ENCODE data around the gene ALG14.
"Not testable (repeated sequence)": the region's sequence is repeated elsewhere in the genome, so short reads cannot be mapped to it uniquely, and the experiment has no call there.

The ALG14 gene

DNA sequence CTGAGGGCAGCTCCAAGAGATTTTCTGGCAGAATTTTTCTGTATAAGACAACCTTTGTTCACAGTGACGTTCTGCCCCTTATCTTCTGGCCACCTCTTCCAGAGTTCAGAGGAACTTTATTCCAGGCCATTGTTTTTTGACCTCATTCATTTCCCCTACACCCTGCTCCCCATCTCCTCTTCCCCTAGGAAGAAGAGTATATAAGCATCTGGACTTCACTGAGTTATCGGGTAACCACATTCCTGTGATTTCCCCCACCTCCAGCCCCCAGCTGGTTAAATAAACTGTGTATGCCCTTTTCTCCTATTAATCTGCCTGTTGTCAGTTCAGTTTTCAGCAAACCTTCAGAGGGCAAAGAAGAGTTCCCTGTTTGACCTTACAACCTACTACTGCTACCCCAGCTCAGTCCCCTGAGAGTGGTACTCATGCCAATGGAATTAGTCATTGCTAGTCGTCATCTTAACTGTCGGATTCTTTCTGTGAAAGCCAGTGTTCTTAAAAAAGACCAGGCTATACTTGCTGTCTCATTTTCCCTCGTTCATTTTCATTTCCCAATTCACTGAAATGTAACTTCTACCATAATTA lies 14.3 kb upstream of the ALG14 start:
- DNase-seq, result no peak

DNA sequence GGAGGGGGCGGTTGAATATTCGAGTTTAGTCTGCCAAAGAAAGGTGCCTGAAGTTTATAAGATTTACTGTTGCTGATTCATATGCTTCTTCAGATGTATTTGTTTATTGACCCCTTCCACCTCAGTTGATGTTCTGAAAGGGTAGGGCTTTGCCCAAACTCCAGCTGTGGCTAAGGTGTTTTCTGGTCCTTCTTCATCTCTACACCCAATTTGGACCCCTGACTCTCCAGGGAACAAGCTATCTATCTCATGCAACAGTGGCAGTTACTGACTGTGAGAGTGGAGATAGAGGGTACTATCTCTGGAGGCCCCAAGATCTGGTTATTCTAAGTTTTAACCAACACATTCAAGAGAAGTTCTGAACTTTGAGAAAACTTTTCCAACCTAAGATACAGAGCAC lies 12.6 kb upstream of the ALG14 start:
- no peak for DNase-seq

DNA sequence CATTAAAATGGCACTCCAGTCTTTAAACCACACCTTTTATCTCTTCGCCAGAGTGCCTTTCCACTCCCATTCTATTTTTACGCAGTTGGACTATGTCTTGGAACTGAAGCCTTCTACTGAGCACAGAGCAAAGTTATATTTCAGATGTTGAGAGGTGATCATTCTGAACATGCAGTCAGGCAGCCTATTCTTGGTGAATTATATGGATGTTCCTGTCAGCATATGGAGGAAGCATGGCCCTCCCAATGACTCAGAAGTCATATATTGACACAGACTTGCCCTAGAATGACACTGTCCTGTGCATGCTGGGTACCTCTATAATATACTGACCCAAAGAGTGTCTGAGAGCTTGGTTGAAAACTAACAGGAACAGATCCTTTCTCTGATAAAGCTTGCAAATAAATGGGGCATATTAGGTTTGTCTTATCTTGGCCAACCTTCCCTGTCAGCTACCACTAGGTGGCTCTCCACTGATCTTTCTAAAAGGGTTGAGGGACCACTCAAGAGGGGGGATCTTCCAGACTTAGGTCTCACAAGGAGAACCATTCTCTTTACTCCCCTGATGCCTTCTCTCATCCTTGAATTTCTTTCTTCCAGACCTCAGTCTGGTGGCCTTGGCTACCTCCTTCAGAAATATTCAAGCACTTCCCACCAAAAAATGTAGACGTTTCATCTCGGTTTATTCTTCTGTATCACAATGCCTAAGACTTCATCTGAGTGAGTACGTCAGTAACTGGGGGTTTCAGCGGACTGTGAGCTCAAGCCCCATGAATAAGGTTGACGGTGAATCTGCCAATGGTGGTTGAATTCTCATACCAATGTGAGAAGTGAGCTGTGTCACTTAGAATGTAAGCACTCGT lies 11.8 kb upstream of the ALG14 start:
- DNase-seq, result peak; percentile 39

DNA sequence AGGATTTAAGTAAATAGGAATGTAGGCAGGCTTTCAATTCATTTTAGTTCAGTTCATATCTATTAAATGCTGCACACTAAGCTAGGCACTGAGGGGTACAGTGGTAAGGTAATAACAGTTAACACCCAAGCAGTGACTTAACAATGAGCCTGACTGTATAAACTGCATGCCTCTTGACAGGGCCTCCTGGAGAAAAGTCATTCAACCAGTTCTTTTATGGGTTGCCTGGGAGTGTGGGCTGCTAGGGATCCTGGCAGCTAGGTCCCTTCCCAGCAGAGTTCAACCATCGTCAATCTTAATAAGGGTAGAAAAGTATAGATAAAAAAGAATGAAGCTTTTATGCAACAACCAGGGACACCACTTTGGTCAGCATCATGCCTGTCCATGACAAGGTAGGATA lies 8.1 kb upstream of the ALG14 start:
- DNase-seq, result no peak

DNA sequence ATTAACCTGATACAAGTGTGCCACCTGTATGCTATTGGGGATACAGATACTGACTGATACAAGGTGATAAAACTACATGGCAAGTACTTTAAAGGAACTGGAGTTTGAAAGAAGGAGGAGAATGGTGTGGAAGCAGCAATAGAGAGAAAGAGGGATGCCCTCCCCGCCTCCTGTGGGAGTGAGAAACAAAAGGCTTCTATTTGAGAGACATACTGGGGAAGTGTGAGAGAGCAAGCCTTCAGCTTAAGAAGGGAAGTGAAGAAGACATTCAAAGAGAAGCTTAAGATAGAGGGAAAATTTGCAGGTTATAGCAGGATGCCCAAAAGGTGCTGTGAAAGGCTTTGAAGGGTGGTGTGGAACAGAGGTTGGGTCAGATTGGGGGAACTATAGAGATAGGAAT lies 7.7 kb upstream of the ALG14 start:
- DNase-seq, result no peak

DNA sequence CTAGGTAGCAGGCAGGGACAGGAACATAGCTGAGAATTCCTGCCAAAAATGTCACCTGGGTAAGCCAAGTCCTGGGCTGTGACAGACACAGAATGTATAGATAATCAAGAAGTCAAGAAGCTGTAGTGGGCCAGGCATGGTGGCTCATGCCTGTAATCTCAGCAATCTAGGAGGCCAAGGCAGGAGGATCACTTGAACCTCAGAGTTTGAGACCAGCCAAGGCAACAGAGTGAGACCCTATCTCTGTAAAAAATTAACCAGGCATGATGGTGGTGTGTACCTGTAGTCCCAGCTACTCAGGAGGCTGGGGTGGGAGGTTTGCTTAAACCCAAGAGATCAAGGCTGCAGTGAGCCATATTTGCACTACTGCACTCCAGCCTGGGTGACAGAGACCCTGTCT lies 3.3 kb upstream of the ALG14 start:
- no peak for DNase-seq

DNA sequence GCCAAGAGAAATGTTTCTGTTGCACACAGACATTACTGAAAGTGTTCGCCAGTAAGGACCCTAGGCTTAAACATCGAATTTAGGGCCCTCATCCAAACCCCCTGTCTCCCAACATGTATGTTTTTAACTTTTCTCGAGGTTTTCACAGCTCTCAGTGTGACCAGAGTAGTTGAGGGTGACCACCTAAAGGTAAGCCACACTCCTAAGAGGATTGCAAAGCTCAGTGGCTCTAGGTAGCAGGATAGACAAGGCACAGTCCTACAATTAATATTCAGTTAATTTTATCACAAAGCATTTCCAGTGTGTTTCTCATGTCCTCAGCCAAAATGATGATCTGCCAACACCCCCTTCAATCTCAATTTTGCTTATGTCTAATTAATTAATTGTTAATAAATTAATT lies 695 bp upstream of the ALG14 start:
- DNase-seq, result no peak

DNA sequence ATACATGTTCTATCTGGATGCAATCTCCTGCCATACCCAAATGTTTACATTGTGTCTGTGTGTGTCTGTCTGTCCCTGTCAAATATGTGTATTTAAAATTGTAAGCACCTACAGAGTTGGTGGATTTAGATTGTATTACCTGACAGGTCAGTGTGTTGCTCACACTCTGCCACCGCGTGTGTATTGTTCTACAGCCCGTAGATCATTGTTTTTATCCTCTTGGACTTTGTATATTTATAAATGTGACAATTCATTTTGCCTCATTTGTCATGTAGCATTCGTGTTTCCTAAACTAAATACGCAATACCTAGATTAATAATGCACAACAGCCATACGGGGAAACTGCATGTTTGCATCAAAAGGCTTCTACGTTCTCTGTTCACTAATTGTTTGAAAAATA lies 634 bp downstream of the ALG14 start:
- no peak for DNase-seq

DNA sequence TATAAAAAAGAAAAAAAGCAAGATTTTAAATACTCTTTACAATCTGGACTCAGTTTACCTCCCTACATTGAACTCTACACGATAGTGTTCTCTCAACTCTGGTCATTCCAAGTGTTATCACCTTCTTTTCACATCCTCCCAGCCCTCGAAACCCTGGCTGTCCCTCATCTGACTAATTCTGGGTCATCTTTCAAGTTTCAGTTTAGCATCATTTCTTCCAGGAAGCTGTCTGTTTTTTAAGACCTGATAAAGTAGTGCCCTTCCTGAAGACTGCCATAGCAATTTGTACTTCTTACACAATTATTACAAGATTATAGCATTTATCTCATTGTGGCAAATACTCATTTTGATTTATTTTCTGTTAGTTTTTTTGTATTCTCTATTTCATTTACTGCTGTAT lies 1.2 kb downstream of the ALG14 start:
- peak; percentile 45 for DNase-seq

DNA sequence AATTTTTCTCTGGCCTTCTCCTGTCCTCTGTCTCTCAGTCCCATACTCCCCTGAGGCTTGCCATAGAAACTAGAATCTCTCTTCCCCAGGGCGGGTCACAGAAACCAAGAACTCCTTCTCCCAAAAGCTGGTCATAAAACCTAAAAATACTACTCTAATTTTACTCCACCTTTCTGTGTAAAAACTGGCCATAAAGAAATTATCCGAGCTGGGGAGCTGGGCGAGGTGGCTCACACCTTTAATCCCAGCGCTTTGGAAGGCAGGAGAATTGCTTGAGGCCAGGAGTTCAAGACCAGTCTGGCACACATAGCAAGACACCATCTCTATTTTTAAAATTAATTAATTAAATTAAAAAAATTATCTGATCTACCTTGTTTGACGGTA lies 3.0 kb downstream of the ALG14 start:
- no peak for DNase-seq

DNA sequence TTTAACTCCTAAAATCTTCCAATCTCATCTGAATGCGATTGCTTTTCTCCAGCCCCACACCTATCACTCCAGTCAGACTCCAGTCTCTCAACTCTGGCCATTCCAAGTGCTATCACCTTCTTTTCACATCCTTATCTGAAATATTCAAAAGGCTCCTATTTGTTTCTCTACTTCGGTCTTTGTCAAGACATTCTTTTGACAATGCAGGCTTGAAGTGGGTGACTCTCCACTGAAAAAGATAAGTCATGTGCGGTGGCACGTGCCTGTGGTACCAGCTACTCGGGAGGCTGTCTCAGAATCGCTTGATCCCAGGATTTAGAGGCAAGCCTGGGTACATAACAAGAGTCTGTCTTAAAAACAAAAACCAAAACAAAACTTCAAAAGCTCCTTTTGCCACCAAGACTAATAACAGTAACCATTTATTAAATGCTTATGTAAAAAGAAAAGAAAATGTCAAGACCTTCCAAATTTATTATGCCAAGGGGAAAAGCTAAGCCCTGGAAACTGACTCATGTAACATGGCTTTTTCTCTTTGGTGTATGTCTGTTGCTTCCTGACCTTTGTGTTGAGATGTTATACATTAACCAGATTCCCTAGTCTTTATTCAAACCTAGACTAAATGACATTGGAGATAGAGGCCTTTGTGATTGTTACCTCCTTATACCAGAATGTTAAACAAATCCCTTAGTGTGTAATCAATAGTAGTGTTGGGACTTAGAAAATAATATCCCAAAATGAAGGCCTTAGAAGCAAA lies 3.6 kb downstream of the ALG14 start:
- DNase-seq, result no peak

DNA sequence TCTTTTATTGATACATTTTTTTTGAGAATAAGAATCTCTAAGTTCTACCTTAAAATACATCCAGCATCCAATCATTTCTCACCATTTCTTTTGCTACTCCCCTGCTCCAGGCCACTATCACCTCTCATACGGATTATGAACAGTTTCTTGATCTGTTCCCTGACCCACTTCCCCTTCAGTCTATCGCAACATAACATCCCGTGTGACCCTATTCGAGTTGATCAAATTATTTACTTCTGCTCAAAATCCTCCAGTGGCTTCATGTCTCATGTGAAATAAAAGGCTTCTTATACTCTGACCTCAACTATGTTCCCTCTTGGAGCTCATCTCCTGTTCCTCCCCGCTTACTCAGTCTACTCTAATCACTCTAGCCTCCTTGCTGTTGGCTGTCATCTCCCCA lies 5.2 kb downstream of the ALG14 start:
- no peak for DNase-seq

DNA sequence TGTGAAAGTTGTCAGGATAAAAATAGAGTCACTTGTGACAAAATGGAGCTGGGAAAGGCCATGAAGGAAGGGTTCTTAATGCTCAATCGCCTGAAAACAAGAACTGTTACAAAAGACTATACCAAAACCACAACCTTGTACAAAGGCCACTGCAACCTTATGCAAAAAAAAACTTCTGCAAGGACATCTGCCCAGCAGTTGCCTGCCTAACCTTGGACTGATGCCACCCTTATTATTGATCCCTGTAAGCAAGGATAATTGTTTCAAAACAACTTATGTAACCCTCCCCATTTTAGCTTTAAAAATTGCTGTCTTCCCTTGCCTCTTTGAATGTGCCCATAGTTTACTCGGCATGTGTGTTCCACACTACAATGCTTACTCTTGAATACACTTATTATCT lies 5.7 kb downstream of the ALG14 start:
- no peak for DNase-seq

DNA sequence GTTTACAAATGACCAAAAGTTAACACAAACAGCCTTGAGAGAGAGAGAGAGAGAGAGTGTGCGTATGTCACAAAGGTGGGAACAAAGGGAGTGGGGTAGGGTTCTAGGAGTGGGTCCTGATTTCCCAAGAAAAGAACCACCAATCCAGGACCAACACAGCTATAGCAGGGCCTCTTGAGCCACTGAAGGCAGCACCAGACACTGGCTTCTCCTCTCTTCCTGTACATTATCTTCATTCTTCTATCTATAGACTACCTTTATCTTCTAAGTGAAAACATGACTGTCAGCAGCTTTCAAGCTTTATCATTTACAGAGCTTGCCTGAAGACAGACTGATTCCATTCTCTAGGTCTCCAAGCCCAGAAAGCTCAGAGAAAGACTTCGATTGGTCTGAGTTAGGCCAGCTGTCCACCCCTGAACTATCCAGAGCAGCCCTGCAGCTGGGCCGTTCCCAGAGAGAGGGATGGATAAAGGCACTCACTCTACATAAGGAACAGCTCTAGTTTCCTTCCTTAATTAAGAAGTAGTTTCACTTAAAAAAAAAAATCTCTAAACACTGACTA lies 11.2 kb downstream of the ALG14 start:
- no peak for DNase-seq

DNA sequence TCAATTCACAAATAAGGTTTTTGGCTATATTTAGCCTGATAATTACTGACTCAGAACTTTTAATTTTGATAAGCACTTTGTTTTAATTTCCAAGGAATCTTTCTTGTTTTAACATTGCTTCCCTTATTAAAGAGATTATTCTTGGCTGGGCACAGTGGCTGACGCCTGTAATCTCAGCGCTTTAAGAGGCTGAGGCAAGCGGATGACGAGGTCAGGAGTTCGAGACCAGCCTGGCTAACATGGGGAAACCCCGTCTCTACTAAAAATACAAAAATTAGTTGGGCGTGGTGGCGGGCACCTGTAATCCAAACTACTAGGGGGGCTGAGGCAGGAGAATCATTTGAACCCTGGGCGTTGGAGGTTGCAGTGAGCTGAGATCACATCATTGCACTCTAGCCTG lies 13.8 kb downstream of the ALG14 start:
- DNase-seq, result no peak

DNA sequence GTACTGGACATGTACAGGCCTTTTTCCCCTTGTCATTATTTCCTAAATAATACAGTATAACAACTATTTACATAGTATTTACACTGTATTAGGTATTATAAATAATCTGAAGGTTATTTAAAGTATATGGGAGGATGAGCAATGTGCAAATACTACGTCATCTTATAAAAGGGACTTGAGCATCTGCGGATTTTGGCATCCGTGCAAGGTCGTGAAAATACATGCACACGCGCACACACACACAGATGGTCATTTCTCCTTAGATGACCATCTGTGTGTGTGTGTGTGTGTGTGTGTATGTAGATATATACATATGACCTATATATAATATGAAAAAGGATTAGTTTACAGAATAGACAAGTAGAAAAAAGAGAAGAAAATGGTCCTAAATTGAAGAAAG lies 15.4 kb downstream of the ALG14 start:
- DNase-seq, result no peak

DNA sequence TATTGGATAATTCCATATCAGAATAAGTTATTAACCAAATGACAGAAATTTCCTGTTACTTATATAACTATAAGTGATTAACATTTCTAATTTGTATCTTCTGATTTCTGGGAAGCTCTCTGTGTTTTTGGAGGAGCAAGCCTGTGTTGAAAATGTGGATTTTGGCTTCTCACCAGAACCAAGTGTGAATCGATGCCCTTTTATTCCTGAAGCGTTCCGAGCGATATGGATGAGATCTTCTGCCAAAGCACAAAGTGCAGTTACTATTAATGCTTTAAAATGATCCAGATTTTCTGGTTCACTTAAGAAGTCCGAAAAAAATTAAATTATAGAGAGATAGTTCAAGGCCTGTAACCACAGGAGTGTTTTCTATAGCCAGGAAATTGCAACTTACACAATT lies 22.8 kb downstream of the ALG14 start:
- DNase-seq, result no peak

DNA sequence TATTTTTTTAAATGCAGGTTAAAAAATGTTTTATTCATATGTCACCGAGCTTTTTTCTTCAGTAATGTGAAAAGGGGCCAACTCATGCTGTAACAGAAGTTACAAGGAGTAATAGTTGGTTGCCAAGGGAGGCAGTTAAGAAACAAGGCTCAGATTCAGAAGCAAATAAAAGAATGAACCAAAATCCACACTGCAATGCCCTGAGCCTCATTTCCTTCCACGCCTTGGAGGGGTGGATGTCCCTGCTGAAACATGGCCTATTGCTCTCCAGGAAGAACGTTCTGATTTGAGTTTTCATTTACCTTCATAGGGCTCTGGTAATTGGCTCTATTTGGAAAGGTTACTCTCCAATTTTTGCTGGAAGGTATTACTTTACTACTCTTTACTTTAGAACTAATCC lies 24.4 kb downstream of the ALG14 start:
- no peak for DNase-seq

DNA sequence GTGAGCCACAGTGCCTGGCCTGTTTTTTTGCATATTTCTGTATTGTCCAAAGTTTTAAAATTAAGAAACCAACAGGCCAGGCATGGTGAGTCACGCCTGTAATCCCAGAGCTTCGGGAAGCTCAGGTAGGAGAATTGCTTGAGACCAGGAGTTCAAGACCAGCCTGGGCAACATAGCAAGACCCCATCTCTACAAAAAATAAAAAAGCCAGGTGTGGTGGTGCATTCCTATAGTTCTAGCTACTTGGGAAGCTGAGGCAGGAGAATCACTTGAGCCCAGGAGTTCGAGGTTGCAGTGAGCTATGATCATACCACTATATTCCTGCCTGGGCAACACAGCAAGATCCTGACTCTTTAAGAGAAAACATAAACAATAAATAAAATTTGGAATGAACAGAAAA lies 25.1 kb downstream of the ALG14 start:
- not testable (repeated sequence) for DNase-seq

DNA sequence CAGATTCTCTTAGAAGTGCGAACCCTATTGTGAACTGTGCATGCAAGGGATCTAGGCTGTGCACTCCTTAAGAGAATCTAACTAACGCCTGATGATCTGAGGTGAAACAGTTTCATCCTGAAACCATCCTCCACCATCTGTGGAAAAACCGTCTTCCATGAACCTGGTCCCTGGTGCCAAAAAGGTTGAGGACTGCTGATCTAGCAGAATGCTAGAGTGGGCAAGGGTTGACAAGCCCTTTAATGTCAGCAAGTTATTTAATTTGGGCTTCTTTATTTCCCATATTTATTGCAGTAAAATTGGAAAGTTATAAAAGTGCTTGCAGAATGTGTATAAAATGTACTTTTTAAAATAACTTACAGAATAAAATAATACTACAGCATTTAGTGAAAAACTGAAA lies 26.4 kb downstream of the ALG14 start:
- no peak for DNase-seq

DNA sequence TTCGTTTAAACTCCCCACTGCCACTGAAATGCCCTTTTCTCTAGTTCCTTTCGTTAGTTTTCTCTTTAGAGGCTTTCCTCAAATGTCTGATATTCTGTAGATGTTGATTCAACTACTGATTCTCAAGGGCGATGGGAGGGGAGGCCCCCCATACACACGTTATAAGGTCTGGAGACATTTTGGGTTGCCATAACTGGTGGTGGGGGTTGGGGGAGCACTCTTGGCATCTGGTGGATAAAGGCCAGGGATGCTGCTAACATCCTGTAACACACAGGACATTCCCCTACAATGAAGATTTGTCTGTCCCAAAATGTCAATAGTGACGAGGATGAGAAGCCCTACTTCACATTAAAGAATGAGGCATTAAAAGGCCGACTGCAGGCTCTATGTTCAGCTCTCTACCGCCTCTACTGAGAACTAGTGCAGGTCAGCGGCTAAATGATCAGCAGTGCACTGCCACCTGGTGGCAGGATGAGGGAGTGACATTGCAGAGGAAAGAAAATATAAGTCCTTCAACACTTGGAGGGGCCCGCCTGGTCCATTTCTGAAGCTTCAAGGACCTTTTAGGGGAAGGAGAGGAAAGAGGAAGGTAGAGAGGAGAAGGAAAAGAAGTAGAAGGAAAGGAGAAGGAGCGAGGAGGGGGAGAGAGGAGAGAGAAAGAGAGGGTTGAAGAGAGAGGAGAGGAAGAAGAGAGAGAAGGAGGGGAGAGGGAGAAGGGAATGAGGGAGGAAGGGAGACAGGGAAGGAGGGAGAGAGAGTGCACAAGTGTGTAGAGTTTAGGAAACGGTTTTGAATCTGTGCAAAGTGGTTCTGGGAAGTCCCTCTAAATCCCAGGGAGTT lies 29.4 kb downstream of the ALG14 start:
- DNase-seq, result peak; percentile 79

DNA sequence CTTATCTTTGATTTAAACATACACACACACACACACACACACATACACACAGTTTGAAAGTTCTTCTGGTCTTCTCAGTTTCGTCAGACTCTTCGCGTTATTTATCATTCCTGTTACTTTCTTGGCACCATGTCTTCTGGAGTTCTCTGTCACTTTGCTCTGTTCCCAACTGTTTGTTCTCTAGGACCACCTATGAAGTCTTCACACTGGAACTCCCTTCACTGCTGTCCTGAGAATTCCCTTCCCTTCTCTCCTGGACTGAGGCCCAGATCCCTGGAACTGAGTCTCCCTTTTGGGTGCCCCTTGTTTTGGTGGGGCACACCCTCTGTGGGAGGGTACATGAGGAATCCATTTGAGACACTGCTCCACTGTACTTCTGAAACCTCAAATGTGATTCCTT lies 30.5 kb downstream of the ALG14 start:
- no peak for DNase-seq
